ENCODE data around the gene RIPOR3. TPM values are rescaled to one million over a fixed set of nuclear protein-coding genes. Genes with fewer than 3 reads are reported as not detected.
"Not testable (repeated sequence)": the region's sequence is repeated elsewhere in the genome, so short reads cannot be mapped to it uniquely, and the experiment has no call there.

The RIPOR3 gene
- polyA plus RNA-seq, 3 donors from 2014 or later = 0.41 to 1.2 (median 1.0) TPM

GRCh38 chr20:50659975-50660670, 31.2 kb downstream of the RIPOR3 start:
- H3K9me3 Mint-ChIP-seq = no peaks in the 10 kb centered on the region
- no peak overlapping the region for H3K27ac Mint-ChIP-seq
- no peak overlapping the region for H3K4me3 Mint-ChIP-seq
- DNase-seq = no peak
- H3K36me3 Mint-ChIP-seq = no peaks in the 10 kb centered on the region
- H3K27me3 Mint-ChIP-seq (ENCODE audit: low read depth in 3 of 3) = peaks cover 1 to 4% (median 4%) of the 10 kb centered on the region in 3 donors
- H3K4me1 Mint-ChIP-seq = no peaks in the 10 kb centered on the region

- Mint-ChIP-seq H3K36me3 (no peaks in the 10 kb centered on the region), H3K9me3 (no peaks in the 10 kb centered on the region), H3K27ac (no peak overlapping the region), H3K27me3 (ENCODE audit: low read depth in 3 of 3) (peaks cover 1 to 4% (median 4%) of the 10 kb centered on the region in 3 donors), H3K4me1 (no peaks in the 10 kb centered on the region), H3K4me3 (no peak overlapping the region)
- DNase-seq = no peak
These were observed 32.5 kb downstream of the RIPOR3 start for GRCh38 chr20:50658804-50659380.

- H3K9me3 Mint-ChIP-seq = no peaks in the 10 kb centered on the region
- peaks cover 1 to 8% (median 4%) of the 10 kb centered on the region in 3 donors for H3K27me3 Mint-ChIP-seq (ENCODE audit: low read depth in 3 of 3)
These were observed 35.9 kb downstream of the RIPOR3 start for GRCh38 chr20:50655311-50655880.

DNA sequence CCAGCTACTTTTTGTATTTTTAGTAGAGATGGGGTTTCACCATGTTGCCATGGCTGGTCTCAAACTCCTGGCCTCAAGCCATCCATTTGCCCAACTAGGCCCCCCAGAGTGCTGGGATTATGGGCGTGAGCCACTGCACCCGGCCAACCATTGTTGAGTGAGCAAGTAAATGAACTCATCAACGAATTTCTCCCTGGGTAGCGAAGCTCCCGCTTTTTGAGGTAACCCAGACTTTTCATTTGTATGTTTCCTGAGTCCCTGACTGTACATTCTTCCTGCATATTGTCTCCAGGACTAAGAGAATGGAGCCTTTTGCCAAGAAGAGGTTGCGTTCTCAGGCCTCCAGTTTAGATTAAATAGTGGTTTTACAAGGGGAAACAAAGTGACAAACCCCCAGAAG, 36.4 kb downstream of the RIPOR3 start:
- no peak for DNase-seq
- Mint-ChIP-seq H3K27me3 (ENCODE audit: low read depth in 3 of 3) (peaks cover 1 to 8% (median 4%) of the 10 kb centered on the region in 3 donors), H3K4me3 (no peak overlapping the region), H3K9me3 (no peaks in the 10 kb centered on the region), H3K27ac (no peak overlapping the region), H3K36me3 (no peaks in the 10 kb centered on the region), H3K4me1 (no peaks in the 10 kb centered on the region)

More at GRCh38 chr20:50655311-50655880, 35.9 kb downstream of the RIPOR3 start:
- no peak overlapping the region for H3K4me3 Mint-ChIP-seq
- H3K27ac Mint-ChIP-seq = no peak overlapping the region
- no peak for DNase-seq
- no peaks in the 10 kb centered on the region for H3K4me1 Mint-ChIP-seq
- H3K36me3 Mint-ChIP-seq = no peaks in the 10 kb centered on the region

DNA sequence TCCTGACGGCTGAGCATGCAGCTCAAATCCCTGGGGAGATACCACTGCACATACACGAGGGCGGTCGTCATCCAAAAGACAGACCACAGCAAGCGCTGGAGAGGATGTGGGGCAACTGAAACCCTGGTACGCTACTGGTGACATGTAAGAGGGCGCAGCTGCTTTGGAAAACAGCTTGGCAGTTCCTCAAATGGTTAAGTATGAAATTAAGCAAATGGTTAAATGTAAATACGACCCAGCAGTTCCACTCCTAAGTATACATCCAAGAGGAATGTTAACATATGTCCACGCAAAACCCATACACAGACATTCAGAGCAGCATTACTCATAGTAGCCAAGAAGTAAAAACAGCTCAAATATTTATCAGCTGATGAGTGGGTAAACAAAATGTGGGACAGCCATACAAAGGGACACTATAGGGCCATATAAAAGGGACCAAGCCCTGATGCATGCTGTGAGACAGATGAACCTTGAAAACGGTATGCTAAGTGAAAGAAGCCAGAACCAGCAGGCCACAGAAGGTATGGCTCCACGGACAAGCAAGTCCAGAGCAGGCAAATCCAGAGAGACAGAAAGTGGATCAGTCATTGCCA, 38.5 kb downstream of the RIPOR3 start:
- Mint-ChIP-seq H3K9me3 (no peaks in the 10 kb centered on the region), H3K4me3 (no peak overlapping the region), H3K36me3 (no peaks in the 10 kb centered on the region), H3K4me1 (no peaks in the 10 kb centered on the region), H3K27ac (no peak overlapping the region), H3K27me3 (ENCODE audit: low read depth in 3 of 3) (peaks cover 0 to 4% (median 0%) of the 10 kb centered on the region in 3 donors)
- DNase-seq = no peak

DNA sequence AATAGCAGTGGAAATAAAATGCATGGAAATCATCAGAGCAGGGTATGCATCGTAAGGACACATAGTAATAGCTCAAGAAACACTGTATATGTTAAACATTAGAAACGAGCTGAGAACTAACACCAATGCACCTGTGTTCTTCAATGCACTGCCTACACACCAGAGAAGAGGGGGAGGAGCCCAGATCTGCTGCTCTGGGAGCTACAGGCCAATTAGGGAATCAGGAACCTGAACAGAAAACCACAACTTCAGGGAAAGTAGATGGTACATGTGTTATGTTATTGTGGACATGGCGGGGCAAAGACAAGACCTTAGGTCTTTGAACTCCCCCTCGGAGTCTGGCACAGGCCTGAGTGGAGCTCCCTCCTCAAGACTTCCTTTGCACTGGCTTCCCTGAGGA, 39.7 kb downstream of the RIPOR3 start:
- no peak for DNase-seq
- no peak overlapping the region for H3K27ac Mint-ChIP-seq
- peaks cover 0 to 4% (median 0%) of the 10 kb centered on the region in 3 donors for H3K27me3 Mint-ChIP-seq (ENCODE audit: low read depth in 3 of 3)
- H3K36me3 Mint-ChIP-seq = no peaks in the 10 kb centered on the region
- H3K9me3 Mint-ChIP-seq = no peaks in the 10 kb centered on the region
- H3K4me1 Mint-ChIP-seq = no peaks in the 10 kb centered on the region
- H3K4me3 Mint-ChIP-seq = no peak overlapping the region

- DNase-seq = no peak
- H3K27ac Mint-ChIP-seq = no peak overlapping the region
- no peaks in the 10 kb centered on the region for H3K36me3 Mint-ChIP-seq
- H3K27me3 Mint-ChIP-seq (ENCODE audit: low read depth in 3 of 3) = peaks cover 0 to 10% (median 4%) of the 10 kb centered on the region in 3 donors
- no peaks in the 10 kb centered on the region for H3K4me1 Mint-ChIP-seq
- H3K9me3 Mint-ChIP-seq = no peaks in the 10 kb centered on the region
- H3K4me3 Mint-ChIP-seq = no peak overlapping the region
These were observed 41.8 kb downstream of the RIPOR3 start for GRCh38 chr20:50649590-50649989.

GRCh38 chr20:50648651-50649050, 42.7 kb downstream of the RIPOR3 start:
- Mint-ChIP-seq H3K27ac (no peak overlapping the region), H3K9me3 (no peaks in the 10 kb centered on the region), H3K36me3 (no peaks in the 10 kb centered on the region), H3K4me3 (no peak overlapping the region), H3K27me3 (ENCODE audit: low read depth in 3 of 3) (peaks cover 0 to 10% (median 1%) of the 10 kb centered on the region in 3 donors), H3K4me1 (no peaks in the 10 kb centered on the region)
- no peak for DNase-seq

DNA sequence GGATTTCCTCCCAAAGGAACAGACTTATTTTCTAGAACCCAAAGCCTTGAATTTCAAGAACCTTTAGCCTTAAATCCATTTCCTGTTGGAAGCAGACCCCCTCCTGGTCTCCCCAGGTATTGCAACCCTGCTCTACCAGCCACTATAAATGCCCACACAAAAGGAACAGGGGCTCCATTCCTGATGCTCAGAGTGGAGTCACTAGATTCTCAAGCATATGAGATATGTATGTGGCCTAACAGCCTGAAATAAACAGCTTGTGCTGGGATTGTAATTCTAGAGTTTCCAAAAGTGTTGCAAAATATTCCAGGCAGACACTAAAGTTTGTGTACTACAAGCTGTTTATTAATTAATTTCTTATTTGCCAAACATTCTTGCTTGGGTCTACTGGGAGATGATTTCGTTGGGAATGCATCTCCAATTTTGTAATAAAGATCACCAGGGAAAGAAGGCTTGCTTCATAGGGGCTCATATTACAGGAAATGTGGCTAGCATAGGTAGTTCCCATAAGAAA, 44.8 kb downstream of the RIPOR3 start:
- no peaks in the 10 kb centered on the region for H3K4me1 Mint-ChIP-seq
- peaks cover 0 to 11% (median 0%) of the 10 kb centered on the region in 3 donors for H3K27me3 Mint-ChIP-seq (ENCODE audit: low read depth in 3 of 3)
- no peak for DNase-seq
- no peak overlapping the region for H3K4me3 Mint-ChIP-seq
- no peak overlapping the region for H3K27ac Mint-ChIP-seq
- no peaks in the 10 kb centered on the region for H3K36me3 Mint-ChIP-seq
- no peaks in the 10 kb centered on the region for H3K9me3 Mint-ChIP-seq

DNA sequence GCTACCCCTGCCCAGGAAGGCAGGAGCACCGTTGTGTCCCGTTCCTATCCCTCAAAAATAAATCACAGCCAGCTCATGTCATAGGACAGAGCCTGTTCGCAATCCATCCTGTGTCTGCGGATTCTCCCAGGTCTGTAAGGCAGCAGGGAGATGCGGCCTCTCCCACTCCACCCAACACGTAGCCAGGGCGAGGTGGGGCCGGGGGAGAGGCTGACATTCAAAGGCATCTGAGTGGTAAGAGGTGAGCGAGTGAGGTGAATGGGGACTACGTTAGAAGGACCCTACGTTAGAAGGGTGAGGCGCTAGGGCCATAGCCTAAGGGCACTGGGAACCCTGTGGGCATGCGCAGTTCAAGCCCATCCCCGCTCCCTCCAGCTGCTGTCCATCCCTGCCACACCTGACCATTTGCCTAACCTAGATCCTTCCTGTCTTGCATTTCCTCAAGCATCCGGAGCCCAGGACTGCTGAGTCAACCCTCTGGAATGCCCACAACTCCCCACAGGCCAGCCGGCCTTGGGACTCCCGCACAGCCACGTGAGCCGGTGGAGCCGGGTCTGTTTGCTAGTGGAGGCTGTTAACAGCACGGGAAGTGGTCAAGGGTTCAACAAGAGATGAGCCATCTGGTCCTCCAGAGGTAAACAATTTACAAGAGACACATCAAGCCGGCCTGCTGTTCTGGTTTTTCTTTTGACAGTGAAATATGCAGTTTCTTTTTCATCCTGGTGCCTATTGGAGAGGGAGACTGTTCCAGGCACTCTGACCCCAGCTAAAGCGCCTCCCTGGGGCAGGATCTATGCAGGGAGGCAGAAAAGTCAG, 45.9 kb downstream of the RIPOR3 start:
- H3K27ac Mint-ChIP-seq = no peak overlapping the region
- no peak overlapping the region for H3K4me3 Mint-ChIP-seq
- no peaks in the 10 kb centered on the region for H3K4me1 Mint-ChIP-seq

GRCh38 chr20:50642288-50642803, 49.0 kb downstream of the RIPOR3 start:
- no peaks in the 10 kb centered on the region for H3K9me3 Mint-ChIP-seq
- no peaks in the 10 kb centered on the region for H3K4me1 Mint-ChIP-seq
- H3K36me3 Mint-ChIP-seq = no peaks in the 10 kb centered on the region
- DNase-seq = no peak
- H3K27me3 Mint-ChIP-seq (ENCODE audit: low read depth in 3 of 3) = peaks cover 0 to 13% (median 0%) of the 10 kb centered on the region in 3 donors
- H3K4me3 Mint-ChIP-seq = no peak overlapping the region
- H3K27ac Mint-ChIP-seq = no peak overlapping the region

More for the DNA sequence above, 45.9 kb downstream of the RIPOR3 start:
- no peak for DNase-seq
- no peaks in the 10 kb centered on the region for H3K9me3 Mint-ChIP-seq
- H3K27me3 Mint-ChIP-seq (ENCODE audit: low read depth in 3 of 3) = peaks cover 0 to 11% (median 0%) of the 10 kb centered on the region in 3 donors
- no peaks in the 10 kb centered on the region for H3K36me3 Mint-ChIP-seq

DNA sequence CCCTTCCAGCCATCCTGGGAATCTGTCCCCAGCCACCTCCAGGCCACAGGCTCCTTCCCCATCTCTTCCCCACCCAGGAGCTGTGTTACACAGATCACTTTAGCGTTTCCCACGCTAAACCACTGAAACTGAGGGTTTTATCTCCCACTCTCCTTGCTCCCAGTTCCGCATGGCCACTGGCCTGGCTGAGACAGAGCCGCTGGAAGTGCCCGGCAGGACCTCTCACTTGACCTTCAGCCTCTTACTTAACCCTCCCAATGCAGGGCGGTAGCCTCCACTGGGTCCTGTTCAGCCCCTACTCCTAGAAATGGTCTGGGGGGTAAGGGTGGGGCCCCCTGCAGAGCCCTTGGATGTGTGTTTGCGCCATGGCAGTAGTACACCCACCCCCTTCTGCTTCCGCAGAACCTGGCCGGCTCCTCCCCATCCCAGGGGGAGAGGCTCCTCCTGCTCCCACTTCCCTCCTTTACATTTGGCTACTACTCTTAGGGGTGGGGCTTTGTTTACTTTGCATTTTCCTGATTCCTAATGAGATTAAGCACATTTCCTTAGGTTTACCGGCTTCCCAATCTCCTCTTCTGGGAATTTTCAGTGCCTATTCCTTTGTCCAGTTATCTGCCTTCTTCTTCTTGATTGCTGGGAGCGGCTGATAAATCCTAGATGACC, 49.6 kb downstream of the RIPOR3 start:
- not testable (repeated sequence) for DNase-seq, H3K4me3 Mint-ChIP-seq, H3K9me3 Mint-ChIP-seq, H3K27ac Mint-ChIP-seq, H3K36me3 Mint-ChIP-seq, H3K4me1 Mint-ChIP-seq
- peaks cover 0 to 13% (median 2%) of the 10 kb centered on the region in 3 donors for H3K27me3 Mint-ChIP-seq (ENCODE audit: low read depth in 3 of 3)
